Adrenal gland (tissue), 12 donors: ENCODE results near the gene MT1H. TPM values are rescaled to one million over a fixed set of nuclear protein-coding genes. Genes with fewer than 3 reads are reported as not detected.
"Not testable (repeated sequence)": the region's sequence is repeated elsewhere in the genome, so short reads cannot be mapped to it uniquely, and the experiment has no call there.

Experiments used
- DNase-seq, 7 donors: peaks; one replicate each; pipeline ENCODE4 v3.0.0-alpha.2; 2019 to 2020
- H3K27ac ChIP-seq, 5 donors: fragments of 200-600 bp; sonication (generic) in 4 of 5; 1 replicate in 3 of 5; 2 replicates in 2 of 5; pipeline versions ENCODE4 v1.5.1 to v1.8.0; 2016 to 2020; ENCODE audit warnings: mild to moderate bottlenecking in 1 of 5
- H3K27me3 ChIP-seq: fragments of 200-600 bp; 2 replicates; pipeline ENCODE4 v1.8.0; 2021
- H3K36me3 ChIP-seq, 2 donors: fragments of 200-600 bp; replicated peaks in 1 of 2; 1 replicate in 1 of 2; 2 replicates in 1 of 2; pipeline versions ENCODE4 v1.5.1 to v1.8.0; 2018 to 2022
- H3K4me1 ChIP-seq, 2 donors: fragments of 200-600 bp; replicated peaks in 1 of 2; 1 replicate in 1 of 2; 2 replicates in 1 of 2; pipeline versions ENCODE4 v1.5.1 to v1.8.0; 2018 to 2021
- H3K4me3 ChIP-seq, 4 donors: fragments of 200-600 bp; sonication (generic) in 3 of 4; one replicate each; pipeline ENCODE4 v1.5.1; 2016 to 2018
- H3K9me3 ChIP-seq, 3 donors: fragments of 200-600 bp; sonication (generic) in 1 of 3; replicated peaks in 1 of 3; 1 replicate in 2 of 3; 2 replicates in 1 of 3; pipeline versions ENCODE4 v1.5.1 to v1.8.0; 2016 to 2021
- POLR2A ChIP-seq, 2 donors: fragments of 450-650 bp; IDR thresholded peaks; one replicate each; pipeline ENCODE4 v1.6.1; 2017; ENCODE audit warnings: antibody characterized with exemption in 2 of 2, mild to moderate bottlenecking in 2 of 2, moderate library complexity in 1 of 2
- WGBS, 4 donors: extraction: QIAGEN DNeasy Blood & Tissue Kit in 2 of 4; methylation state at CpG; one replicate each; pipeline versions ENCODE4 v1.1.5 to v1.1.7; 2013 to 2017; 5-methylcytosine and 5-hydroxymethylcytosine counted together
- intact Hi-C, 2 donors: fragments of 100-400 bp; cut with DNase I; formaldehyde crosslinking; loops; one replicate each; pipeline versions ENCODE4 v1.14.1 to v1.15.0; 2022 to 2023
- polyA plus RNA-seq, 3 donors: library from polyadenylated mRNA; stranded (reverse); fragments of 200-250 nt in 2 of 3; fragments of 350-450 nt in 1 of 3; fragmentation: Illumina TruSeq in 1 of 3; extraction: RNeasy Lipid Tissue Mini Kit (QIAGEN cat#74804) in 1 of 3; gene quantifications; one replicate each; pipeline ENCODE4 v1.2.3, GENCODE V29; 2013 to 2014
- total RNA-seq, 9 donors: library from RNA; depleted of rRNA in 4 of 9; stranded (reverse); fragments of >200 nt in 4 of 9; fragments of 120-200 nt in 1 of 9; fragmentation: NEBNext Ultra II Directional in 1 of 9; extraction: Animal tissue kit (Norgen Biotek cat#: 25700) in 1 of 9; gene quantifications; one replicate each; pipeline versions ENCODE4 v1.1.0 to v1.2.4, GENCODE V29; 2013 to 2023
- TF ChIP-seq, protein P1 (sequence below), 6 experiments: fragments of 450-650 bp in 4 of 6; fragments of 200-600 bp in 2 of 6; sonication (generic) in 1 of 6; IDR thresholded peaks; 1 replicate in 5 of 6; 2 replicates in 1 of 6; pipeline versions ENCODE4 v1.5.1 to v1.8.0; 2016 to 2021; ENCODE audit warnings: antibody characterized with exemption in 6 of 6, mild to moderate bottlenecking in 2 of 6, moderate library complexity in 1 of 6
- donor health status: healthy with polysubstance abuse.
- donor health status: Bipolar disorder and iron deficiency.
- donor health status: DM: yes; HTN: yes; CAD: no.
- donor health status: DM: no; HTN: no; CAD: no.
- donor health status: DM: no; HTN: no; CAD: no.
- donor health status: DM: yes; HTN: yes; CAD: no.

Gene MT1H
- total and polyA plus RNA-seq, 12 donors = 0.54 to 0.98 TPM; not detected in 10

DNA sequence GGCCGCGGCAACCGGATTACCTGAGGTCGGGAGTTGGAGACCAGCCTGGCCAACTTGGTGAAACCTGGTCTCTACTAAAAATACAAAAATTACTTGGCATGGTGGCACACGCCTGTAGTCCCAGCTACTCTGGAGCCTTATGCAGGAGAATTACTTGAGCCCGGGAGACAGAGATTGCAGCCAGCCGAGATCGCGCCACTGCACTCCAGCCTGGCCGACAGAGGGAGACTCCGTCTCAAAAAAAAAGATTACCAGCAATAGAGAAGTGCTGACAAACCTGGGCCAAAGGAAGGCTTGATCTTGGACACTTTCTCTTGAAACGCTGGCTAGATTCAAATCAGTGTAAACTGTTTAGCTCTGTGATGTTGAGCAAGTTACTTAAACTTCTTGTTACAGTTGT lies 4.3 kb downstream of the MT1H start:
- H3K4me1 ChIP-seq = peaks cover 0 to 4% of the 10 kb centered on the region in 2 donors
- peak in 5 of 7 donors; percentile 40 to 70 (median 56) for DNase-seq
- no peaks in the 10 kb centered on the region for H3K9me3 ChIP-seq
- H3K4me3 ChIP-seq = no peak overlapping the region
- 42 to 50% (median 46%) methylated on average over 9 to 12 of the region's 12 CpGs for WGBS, 4 donors
- peaks cover 5% of the 10 kb centered on the region for H3K27me3 ChIP-seq
- H3K27ac ChIP-seq = no peak overlapping the region
- no peaks in the 10 kb centered on the region for H3K36me3 ChIP-seq
- no peak for TF ChIP-seq POLR2A (IDR thresholded peaks at IDR 0.05)
- TF ChIP-seq, protein P1, sequence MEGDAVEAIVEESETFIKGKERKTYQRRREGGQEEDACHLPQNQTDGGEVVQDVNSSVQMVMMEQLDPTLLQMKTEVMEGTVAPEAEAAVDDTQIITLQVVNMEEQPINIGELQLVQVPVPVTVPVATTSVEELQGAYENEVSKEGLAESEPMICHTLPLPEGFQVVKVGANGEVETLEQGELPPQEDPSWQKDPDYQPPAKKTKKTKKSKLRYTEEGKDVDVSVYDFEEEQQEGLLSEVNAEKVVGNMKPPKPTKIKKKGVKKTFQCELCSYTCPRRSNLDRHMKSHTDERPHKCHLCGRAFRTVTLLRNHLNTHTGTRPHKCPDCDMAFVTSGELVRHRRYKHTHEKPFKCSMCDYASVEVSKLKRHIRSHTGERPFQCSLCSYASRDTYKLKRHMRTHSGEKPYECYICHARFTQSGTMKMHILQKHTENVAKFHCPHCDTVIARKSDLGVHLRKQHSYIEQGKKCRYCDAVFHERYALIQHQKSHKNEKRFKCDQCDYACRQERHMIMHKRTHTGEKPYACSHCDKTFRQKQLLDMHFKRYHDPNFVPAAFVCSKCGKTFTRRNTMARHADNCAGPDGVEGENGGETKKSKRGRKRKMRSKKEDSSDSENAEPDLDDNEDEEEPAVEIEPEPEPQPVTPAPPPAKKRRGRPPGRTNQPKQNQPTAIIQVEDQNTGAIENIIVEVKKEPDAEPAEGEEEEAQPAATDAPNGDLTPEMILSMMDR (IDR thresholded peaks at IDR 0.05) = peak; percentile 33 to 70 (median 62)
- intact Hi-C loops = no loop called here

DNA sequence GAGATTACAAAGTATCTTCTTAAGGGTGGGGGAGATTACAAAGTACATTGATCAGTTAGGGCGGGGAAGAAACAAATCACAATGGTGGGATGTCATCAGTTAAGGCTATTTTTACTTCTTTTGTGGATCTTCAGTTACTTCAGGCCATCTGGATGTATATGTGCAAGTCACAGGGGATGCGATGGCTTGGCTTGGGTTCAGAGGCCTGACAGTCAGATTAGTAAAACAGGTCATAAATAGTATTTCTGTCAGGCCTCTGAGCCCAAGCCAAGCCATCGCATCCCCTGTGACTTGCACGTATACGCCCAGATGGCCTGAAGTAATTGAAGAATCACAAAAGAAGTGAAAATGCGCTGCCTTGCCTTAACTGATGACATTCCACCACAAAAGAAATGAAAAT lies 5.0 kb downstream of the MT1H start:
- H3K4me3 ChIP-seq, DNase-seq, H3K27ac ChIP-seq, intact Hi-C loops, H3K27me3 ChIP-seq, H3K4me1 ChIP-seq, H3K36me3 ChIP-seq, H3K9me3 ChIP-seq: not testable (repeated sequence)
- 79 to 91% (median 90%) methylated on average over 6 of the region's 6 CpGs for WGBS, 4 donors

DNA sequence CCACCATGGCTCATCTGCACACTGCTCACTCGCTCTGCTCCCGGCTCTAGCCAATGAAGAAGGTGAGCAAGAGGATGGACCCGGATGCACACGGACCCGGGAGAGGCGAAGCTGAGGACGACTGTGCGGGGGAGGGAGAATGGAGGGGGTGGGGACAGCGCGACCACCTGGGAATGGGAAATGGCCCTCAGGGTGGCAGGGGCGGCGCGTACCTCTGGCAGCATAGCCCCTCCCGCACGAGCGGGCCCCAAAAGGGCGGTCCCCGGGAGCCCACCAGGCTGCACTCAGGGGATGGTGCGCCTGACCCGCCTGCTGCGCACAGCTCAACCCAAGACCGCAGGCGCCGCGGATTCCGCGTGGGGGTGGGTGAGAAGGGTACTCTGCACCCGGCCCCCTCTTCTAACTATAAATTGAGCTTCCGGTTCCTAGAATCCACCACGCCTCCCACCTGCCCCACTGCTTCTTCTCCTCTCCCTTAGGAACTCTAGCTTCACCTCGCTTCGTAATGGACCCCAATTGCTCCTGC lies 6.1 kb downstream of the MT1H start:
- no peak for DNase-seq
- Histone ChIP-seq H3K27me3 (no peaks in the 10 kb centered on the region), H3K36me3 (no peaks in the 10 kb centered on the region), H3K9me3 (no peaks in the 10 kb centered on the region), H3K27ac (no peak overlapping the region), H3K4me3 (no peak overlapping the region), H3K4me1 (peaks cover 0 to 4% of the 10 kb centered on the region in 2 donors)
- 29 to 44% (median 31%) methylated on average over 14 to 32 of the region's 32 CpGs for WGBS, 4 donors
- TF ChIP-seq, protein P1 (IDR thresholded peaks at IDR 0.05) = no peak
- intact Hi-C loops = no loop called here

DNA sequence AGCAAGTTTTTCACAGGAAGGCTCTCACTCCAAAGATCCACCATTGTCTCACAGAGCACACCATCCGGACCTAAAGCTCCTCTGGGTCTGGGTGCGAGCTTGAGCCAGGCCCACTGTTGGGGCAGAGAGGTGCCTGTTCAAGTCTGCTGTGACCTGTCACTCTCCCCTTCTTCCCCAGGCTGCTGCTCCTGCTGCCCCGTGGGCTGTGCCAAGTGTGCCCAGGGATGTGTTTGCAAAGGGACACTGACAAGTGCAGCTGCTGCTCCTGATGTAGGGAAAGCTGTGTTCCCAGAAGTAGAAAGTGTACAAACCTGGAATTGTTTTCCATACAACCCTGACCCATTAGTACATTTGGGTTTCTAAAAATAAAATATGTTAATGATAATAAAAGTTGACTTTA lies 7.9 kb downstream of the MT1H start:
- DNase-seq = no peak
- Histone ChIP-seq H3K9me3 (no peaks in the 10 kb centered on the region), H3K27me3 (no peaks in the 10 kb centered on the region), H3K36me3 (no peaks in the 10 kb centered on the region), H3K4me3 (no peak overlapping the region), H3K27ac (no peak overlapping the region), H3K4me1 (peaks cover 9 to 15% of the 10 kb centered on the region in 2 donors)
- TF ChIP-seq, protein P1 (IDR thresholded peaks at IDR 0.05) = no peak
- TF ChIP-seq POLR2A (IDR thresholded peaks at IDR 0.05) = no peak
- WGBS, 4 donors = 77 to 100% (median 86%) methylated on average over 1 to 3 of the region's 3 CpGs
- intact Hi-C loops = no loop called here

DNA sequence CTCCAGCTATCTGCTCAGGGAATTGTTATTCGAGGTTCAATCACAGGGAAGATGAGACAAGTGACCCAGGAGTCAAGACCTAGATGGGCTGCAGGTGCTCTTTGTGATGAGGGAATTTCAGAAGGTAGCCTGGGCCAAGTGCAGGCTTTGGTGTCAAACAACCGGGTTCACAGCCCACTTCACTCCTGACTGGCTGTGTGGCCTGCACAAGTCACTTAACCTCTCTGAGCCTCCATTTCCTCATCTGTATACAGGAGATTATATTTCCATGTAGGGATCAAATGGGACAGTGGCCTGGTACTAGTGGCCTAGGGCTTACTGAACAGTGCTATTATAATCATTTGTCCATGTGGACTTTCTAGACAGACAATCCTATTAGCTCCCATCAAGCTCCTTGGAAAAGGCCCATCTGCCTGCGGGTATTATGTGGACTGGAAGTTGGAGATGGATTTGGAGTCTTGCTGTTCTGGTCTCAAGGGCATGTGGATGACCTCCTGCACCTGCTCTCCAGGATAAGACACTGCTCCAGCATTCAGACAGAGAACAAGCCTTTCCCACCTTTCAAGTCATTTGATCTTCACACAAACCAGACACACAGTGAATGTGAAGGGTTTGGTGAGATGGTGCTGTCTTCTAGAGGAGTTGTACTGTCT lies 9.6 kb downstream of the MT1H start:
- 88 to 100% (median 95%) methylated on average over 3 of the region's 3 CpGs for WGBS, 4 donors
- no peak for DNase-seq

More for the DNA sequence above, 9.6 kb downstream of the MT1H start:
- Histone ChIP-seq H3K4me3 (no peak overlapping the region), H3K4me1 (peaks cover 23 to 29% of the 10 kb centered on the region in 2 donors), H3K27ac (peak overlapping the region in 2 of 5 donors; percentile 88 to 89), H3K36me3 (no peaks in the 10 kb centered on the region), H3K27me3 (no peaks in the 10 kb centered on the region), H3K9me3 (no peaks in the 10 kb centered on the region)
- TF ChIP-seq, protein P1 (IDR thresholded peaks at IDR 0.05) = no peak
- no peak for TF ChIP-seq POLR2A (IDR thresholded peaks at IDR 0.05)
- intact Hi-C loops = no loop called here
